Ovary (tissue), 3 donors: ENCODE results near the gene ALOX12B.

Experiments used
- CTCF ChIP-seq, 3 donors: fragments of 450-650 bp in 2 of 3; fragments of 200-600 bp in 1 of 3; IDR thresholded peaks; one replicate each; pipeline versions ENCODE4 v1.5.1 to v1.8.0; 2016 to 2022; ENCODE audit warnings: antibody characterized with exemption in 3 of 3, mild to moderate bottlenecking in 1 of 3
- EP300 ChIP-seq: sonication (generic); formaldehyde crosslinking; IDR thresholded peaks from one replicate; pipeline ENCODE4 v1.6.1; 2017; ENCODE audit warnings: antibody characterized with exemption
- POLR2A ChIP-seq: fragments of 450-650 bp; IDR thresholded peaks from one replicate; pipeline ENCODE4 v1.6.1; 2017; ENCODE audit warnings: antibody characterized with exemption, mild to moderate bottlenecking, moderate library complexity
- donor health status: DM: no; HTN: no; CAD: no.

- TF ChIP-seq CTCF (IDR thresholded peaks at IDR 0.05) (no peak), POLR2A (no peak), EP300 (no peak)
Observed at GRCh38 chr17:8025176-8025911, 62.2 kb downstream of the ALOX12B start.
